Epithelial cell of proximal tubule (primary cell): Measurements from ENCODE around the gene NFATC3. TPM values are rescaled to one million over a fixed set of nuclear protein-coding genes. Genes with fewer than 3 reads are reported as not detected.

Experiments used
- DNase-seq: peaks from one replicate; pipeline ENCODE4 v3.0.0-alpha.2; 2011; ENCODE audit warnings: low read depth
- H3K4me3 ChIP-seq: 2 replicates; pipeline ENCODE4 v1.5.1; 2011; ENCODE audit warnings: low read depth, mild to moderate bottlenecking, low read length
- CTCF ChIP-seq: conservative IDR thresholded peaks from 2 replicates; pipeline ENCODE4 v1.5.1; 2012; ENCODE audit warnings: low read depth, mild to moderate bottlenecking, low read length
- total RNA-seq: library from RNA; depleted of rRNA; stranded (reverse); fragments of >200 nt; gene quantifications from 2 replicates; pipeline ENCODE4 v1.2.3, GENCODE V29; 2015

Gene NFATC3
- total RNA-seq, 1 donor from 2014 or later = 24.7 TPM

DNA sequence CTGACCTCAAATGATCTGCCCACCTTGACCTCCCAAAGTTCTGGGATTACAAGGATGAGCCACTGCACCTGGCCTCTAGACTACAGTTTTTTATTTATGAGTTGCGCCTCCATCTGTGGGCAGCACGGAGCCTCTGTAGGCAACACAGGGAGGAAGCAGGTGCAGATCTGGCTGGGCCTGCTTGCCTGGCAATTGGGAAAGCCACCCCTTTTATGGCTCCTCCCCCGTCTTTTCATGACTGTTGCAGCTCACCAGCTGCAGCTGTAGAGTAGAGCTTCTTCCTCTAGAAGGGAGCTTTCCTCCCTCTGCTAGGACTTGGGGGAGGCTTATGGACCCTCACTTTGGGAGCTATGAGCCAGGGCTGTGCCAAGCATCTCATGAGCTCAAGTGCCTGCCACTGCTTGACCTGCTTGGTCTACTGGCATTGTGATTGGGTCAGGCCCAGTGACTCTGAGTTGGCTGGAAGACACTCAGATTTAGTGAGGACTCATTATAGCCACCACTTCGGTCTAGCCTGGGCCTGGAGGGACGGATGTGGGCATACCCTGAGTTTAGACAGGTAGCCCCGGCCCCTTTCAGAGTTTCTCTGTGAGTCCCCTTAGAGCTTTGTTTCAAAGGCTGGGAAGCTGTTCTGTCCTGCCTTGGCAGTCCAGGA lies 172.2 kb downstream of the NFATC3 start:
- no peak for TF ChIP-seq CTCF
- H3K4me3 ChIP-seq = no peak overlapping the region
- DNase-seq = no peak

DNA sequence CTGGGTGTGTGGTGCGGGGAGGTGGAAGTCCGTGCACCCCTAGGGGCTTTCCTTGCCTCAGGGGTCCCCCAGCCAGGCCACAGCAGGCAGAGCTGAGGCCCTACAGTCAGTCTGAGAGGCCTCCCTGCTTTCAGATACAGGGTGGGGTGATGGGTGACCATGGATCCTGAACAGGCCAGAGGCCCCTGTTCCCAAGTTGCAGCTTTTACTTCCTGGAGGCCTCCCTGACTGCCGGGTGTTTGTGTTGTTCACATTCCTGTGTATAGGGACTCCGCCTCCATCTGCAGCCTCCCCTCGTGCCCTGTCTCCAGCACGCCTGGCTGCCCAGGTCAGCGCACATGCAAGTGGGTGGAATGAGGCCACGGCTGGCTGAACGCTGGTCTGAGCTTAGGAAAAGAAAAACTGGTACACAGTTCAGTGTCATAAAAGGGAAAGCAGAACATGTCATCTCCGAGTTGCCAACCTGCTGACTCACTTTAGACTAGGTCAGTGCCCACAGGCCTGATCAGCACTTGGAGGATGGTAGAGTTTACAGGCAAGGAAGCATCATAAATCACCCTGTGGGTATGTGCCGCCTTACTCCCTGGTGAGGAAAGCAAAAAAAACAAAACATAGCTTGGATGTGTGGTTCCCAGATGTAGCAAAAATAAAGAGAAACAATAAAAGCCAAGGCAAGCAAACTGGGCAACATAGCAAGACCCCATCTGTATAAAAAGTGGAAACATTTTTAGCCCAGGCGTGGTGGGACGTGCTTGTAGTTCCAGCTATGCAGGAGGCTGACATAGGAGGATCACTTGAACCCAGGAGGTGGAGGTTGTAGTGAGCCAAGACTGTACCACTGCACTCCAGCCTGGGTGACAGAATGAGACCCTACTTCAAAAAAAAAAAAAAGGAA lies 173.0 kb downstream of the NFATC3 start:
- DNase-seq = peak; percentile 100
- TF ChIP-seq CTCF = no peak
- H3K4me3 ChIP-seq = no peak overlapping the region

DNA sequence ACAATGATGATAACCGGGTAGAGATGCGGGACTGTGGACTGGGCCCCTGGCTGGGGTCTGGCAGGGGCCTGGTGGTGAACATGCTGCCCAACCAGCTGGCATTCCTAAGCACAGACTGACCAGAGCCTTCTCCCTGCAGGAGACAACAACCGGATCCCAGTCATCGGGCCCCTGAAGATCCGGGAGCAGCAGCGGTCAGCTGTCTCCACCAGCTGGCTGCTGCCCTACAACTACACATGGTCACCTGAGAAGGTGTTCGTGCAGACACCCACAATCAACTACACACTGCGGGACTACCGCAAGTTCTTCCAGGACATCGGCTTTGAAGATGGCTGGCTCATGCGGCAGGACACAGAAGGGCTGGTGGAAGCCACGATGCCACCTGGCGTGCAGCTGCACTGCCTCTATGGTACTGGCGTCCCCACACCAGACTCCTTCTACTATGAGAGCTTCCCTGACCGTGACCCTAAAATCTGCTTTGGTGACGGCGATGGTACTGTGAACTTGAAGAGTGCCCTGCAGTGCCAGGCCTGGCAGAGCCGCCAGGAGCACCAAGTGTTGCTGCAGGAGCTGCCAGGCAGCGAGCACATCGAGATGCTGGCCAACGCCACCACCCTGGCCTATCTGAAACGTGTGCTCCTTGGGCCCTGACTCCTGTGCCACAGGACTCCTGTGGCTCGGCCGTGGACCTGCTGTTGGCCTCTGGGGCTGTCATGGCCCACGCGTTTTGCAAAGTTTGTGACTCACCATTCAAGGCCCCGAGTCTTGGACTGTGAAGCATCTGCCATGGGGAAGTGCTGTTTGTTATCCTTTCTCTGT lies 174.0 kb downstream of the NFATC3 start:
- no peak for DNase-seq
- H3K4me3 ChIP-seq = no peak overlapping the region
- TF ChIP-seq CTCF = no peak

GRCh38 chr16:68263559-68264127 lies 178.5 kb downstream of the NFATC3 start:
- H3K4me3 ChIP-seq = peak overlapping the region; percentile 65
- DNase-seq = no peak
- TF ChIP-seq CTCF = no peak

DNA sequence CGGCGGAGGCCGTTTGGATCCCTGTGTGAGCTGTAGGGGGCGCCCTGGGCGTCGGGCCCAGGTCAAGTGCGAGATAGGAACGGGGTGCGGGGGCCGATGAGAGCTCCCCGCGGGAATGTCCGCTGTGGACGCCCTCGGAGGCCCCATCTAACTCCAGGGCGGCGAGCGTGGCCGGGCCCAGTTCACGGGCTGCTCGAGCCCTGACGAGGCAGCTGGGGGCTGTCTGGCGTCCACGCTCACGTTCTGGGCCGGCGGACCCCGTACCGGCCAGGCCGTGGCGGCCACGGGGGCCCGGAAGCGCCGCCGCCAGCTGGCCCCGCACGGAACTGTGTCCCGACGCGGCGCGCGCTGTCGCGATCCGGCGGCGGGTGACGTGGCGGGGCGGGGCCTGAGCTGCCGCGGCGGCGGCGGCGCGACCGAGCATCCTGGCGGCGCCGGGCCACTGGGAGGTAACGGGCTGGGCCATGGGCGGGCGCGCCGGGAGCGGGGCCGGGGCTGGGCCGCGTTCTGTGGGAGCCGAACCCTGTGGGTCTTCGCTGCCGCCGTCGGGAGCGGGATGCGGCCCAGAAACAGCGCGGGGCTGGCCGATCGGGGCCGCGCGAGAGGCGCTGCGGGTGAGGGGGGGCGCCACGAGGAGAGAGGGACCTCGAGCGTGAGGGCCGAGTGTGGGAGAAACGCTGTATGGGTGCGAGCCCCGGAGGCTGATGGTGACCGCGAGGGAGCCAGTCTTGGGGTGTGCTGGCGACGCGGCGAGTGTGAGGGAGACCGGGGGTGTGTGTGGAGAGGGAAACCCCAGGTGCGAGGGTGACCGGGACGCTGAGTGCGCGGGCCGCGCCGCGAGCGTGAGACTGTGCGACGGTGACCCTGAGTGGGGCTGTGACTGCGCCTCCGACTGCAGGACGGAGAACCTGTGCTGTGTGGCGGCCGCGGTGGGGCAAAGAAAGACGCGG lies 179.2 kb downstream of the NFATC3 start, which contains the start of gene SLC7A6:
TSS of gene SLC7A6 (plus strand) at position 399 of the 950 bp plus-strand sequence. CDS start 10,201 bp downstream, outside the sequence.
- peak within 1 kb of the TSS; percentile 65 for H3K4me3 ChIP-seq
- no peak for DNase-seq
- TF ChIP-seq CTCF = peak; percentile 65
